AG04449 (cell line): ENCODE data around the gene TBATA.

Experiments
- CTCF ChIA-PET: fragments of 350-600 bp; formaldehyde crosslinking; extraction: SDS; loops from one replicate; lab custom pipeline; 2021; ENCODE audit warnings: antibody characterized with exemption; lab: Yijun Ruan, JAX
- POLR2A ChIA-PET: fragments of 400-600, 350-600 bp; formaldehyde crosslinking; extraction: SDS; loops from one replicate; lab custom pipeline; 2020; ENCODE audit warnings: antibody characterized with exemption, inconsistent platforms; lab: Yijun Ruan, JAX
- DNase-seq: peaks from one replicate; pipeline ENCODE4 v3.0.0-alpha.2; 2010; ENCODE audit warnings: low read depth, low spot score
- H3K4me3 ChIP-seq: 2 replicates; pipeline ENCODE4 v1.5.1; 2011; ENCODE audit warnings: low read depth, mild to moderate bottlenecking, control low read depth, low read length
- TF ChIP-seq, protein P1 (sequence below): IDR thresholded peaks from one replicate; pipeline ENCODE4 v1.5.1; 2011; ENCODE audit warnings: mild to moderate bottlenecking, moderate library complexity, low read length, control low read depth, inconsistent platforms; ENCODE audit not compliant: insufficient read depth; ENCODE audit errors: missing control alignments

The TBATA gene

DNA sequence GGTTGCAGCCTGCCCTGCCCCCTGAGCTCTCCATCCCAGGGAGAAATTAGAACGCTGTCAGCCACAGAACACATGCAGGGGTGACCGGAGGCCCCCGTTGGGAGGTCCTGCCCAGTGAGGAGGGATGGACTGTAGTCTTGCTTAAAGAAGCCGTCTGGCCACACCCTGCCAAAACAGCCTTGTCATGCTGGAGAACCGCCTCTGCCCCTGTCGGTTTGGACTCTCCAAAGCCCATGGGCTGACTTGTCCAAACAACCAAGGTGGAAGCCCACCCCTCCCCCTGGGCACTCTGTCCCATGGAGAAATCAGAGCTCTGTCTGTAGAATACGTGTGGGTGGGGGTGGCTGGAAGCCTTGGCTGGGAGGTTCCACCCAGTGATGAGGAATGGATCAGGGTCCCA lies 12.7 kb upstream of the TBATA start:
- TF ChIP-seq, protein P1, sequence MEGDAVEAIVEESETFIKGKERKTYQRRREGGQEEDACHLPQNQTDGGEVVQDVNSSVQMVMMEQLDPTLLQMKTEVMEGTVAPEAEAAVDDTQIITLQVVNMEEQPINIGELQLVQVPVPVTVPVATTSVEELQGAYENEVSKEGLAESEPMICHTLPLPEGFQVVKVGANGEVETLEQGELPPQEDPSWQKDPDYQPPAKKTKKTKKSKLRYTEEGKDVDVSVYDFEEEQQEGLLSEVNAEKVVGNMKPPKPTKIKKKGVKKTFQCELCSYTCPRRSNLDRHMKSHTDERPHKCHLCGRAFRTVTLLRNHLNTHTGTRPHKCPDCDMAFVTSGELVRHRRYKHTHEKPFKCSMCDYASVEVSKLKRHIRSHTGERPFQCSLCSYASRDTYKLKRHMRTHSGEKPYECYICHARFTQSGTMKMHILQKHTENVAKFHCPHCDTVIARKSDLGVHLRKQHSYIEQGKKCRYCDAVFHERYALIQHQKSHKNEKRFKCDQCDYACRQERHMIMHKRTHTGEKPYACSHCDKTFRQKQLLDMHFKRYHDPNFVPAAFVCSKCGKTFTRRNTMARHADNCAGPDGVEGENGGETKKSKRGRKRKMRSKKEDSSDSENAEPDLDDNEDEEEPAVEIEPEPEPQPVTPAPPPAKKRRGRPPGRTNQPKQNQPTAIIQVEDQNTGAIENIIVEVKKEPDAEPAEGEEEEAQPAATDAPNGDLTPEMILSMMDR: no peak
- CTCF ChIA-PET: interaction anchor here (1.4 kb wide), 1 partner anchor 337 kb away, joined by 3 read pairs; no protein-coding TSS in a partner anchor

DNA sequence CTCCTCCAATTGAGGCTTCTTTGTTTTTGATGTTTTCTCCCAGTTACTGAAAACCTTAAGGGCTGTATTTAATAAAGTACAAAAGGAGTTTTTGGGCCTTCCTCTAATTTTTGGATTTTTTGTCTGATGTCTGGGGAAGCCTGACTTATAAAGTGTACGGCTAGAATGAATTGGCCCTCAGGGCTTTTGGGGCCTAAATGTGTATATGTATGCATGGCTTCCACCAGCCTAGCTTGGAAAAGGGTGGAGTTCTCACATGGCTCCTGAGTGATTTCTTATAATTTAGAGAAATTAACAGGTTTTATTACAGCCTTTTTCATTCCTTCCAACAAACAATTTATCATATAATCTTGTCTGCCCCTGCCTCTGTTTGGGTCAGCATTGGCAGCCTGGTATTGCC lies 10.4 kb upstream of the TBATA start:
- ChIA-PET POLR2A (no interaction called here), CTCF (interaction anchor here (3.0 kb wide), 1 partner anchor 35 kb away, joined by 9 read pairs; no protein-coding TSS in a partner anchor)
- TF ChIP-seq, protein P1: no peak
- DNase-seq: no peak
- H3K4me3 ChIP-seq: no peak overlapping the region

More for the DNA sequence above, 12.7 kb upstream of the TBATA start:
- POLR2A ChIA-PET: no interaction called here
- no peak overlapping the region for H3K4me3 ChIP-seq
- DNase-seq: no peak

DNA sequence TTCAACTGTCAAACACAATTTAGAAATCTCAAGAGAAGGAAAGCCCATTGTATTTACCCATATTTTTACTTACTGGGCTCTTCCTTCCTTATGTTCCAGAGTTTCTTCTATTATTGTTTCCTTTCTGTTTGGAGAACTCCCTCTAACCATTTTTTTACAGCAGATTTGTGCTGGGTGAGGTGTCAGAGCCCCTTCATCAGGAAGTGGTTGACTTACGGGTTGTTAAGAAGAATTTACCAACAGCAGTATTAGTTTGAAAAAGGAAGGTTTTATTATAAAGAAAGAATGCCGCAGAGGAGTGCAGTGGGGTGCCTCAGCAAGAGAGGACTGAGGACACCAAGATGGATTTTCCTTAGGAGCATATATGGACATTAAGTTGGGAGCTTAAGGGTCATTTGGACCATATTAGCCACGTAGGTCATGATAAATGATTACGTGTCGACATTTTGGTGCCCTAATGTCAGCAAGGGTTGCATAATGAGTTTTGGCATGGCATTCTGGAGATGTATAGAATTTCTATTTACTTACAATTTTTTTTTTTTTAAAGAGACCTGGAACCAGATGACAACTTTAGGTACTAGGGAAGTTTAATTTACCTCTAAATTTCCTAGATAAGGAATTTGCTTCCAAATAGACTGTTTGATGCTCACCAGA lies 6.3 kb upstream of the TBATA start:
- CTCF ChIA-PET: no interaction called here

DNA sequence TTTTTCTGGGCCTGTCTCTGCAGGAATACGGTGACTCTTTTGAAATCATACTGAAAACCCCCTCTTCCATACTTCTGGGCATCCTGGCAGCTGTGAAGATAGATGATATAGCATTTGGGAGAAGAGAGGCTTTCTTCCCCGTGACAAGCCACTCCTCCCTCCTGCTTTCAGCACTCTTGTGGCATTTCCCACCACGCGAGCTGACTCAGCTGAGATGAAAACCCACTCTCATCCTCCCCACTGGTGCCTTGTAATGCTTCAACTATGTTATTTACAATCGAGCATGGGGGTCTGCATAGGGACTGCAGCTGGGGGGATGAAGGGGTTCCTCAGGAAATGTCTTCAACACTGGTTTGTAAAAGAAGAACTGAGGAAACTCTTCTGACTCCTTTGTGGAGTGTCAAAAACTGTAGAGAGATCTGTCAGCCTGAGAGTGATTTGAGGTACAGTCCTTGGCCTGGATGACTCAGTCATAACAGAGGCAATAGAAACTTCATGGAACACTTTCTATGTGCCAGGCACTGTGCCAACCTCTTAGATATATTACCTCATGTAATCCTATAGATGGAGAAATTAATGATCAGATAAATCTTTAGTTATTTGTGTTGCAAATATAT lies 1.7 kb upstream of the TBATA start:
- no peak for DNase-seq
- TF ChIP-seq, protein P1: no peak
- CTCF ChIA-PET: interaction anchor here (1.3 kb wide), 1 partner anchor 28 kb away, joined by 3 read pairs; no protein-coding TSS in a partner anchor
- POLR2A ChIA-PET: no interaction called here
- H3K4me3 ChIP-seq: no peak overlapping the region

More for the DNA sequence above, 6.3 kb upstream of the TBATA start:
- POLR2A ChIA-PET: no interaction called here
- no peak overlapping the region for H3K4me3 ChIP-seq
- TF ChIP-seq, protein P1: no peak
- no peak for DNase-seq

DNA sequence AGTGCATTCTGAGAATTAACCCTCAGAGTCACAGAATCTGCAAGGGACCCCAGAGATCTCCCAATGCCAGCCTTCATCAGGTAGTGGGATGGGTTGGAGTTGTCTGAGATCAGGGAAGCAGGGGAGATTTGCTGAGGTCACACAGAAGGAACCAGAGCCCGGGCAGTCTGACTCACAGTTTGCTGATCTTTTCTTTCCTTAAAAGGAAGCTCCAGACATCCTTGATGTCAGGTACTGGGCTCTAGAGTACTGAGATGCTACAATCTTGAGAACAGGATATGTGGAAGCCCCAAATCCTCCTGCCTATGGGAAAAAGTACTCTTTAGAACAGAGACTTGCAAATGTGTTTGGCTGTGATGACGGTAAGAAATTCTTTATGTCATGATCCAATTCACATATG lies 706 bp downstream of the TBATA start:
- ChIA-PET CTCF (no interaction called here), POLR2A (no interaction called here)
- no peak overlapping the region for H3K4me3 ChIP-seq
- no peak for DNase-seq
- TF ChIP-seq, protein P1: no peak

DNA sequence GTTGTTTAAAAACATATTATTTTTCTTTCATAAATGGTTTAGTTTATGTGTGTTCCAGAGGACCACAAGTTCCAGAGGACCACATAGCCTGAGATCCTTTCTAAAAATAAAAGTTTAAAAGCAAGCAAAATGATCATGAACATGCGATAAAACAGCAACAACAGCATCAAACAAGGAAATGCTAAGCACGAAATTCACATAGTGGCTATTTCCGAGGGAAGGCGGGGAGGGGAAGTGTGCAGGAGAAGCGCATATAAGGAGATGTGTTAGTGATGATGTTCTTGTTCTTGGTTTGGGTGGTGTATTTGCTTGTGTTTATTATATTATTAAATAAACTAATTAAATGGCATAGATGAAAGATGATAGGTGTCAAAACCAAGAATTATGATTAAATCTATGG lies 1.2 kb downstream of the TBATA start:
- CTCF ChIA-PET: interaction anchor here (1.2 kb wide), 1 partner anchor 234 kb away, joined by 3 read pairs; no protein-coding TSS in a partner anchor
- no peak overlapping the region for H3K4me3 ChIP-seq
- POLR2A ChIA-PET: no interaction called here
- TF ChIP-seq, protein P1: no peak
- no peak for DNase-seq
